ENCODE measurements around the gene RASD2.

Gene RASD2

DNA sequence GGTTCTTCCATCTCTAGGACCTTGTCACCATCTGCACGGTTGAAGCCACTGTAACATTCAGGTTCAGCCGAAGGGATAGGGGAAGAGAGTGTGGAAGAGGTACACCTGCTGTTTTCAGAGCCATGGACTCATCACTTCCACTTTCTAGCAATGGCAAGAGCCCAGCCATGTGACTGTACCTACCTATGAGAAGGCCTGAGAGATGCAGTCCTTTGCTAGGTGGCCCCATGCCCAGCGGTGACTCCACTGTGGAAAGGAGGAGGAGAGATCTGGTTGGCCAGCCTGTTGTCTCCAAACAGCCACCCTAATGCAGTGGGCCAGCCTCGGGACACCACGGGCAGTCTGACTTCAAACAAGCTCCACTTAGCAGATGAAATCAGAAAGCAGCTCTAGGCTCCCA is 16.0 kb downstream of the RASD2 start:
- TF ChIP-seq SIN3A (IDR thresholded peaks at IDR 0.05; ENCODE audit: borderline replicate concordance, insufficient read depth, low read length) = no peak
- TF ChIP-seq REST (IDR thresholded peaks at IDR 0.05; ENCODE audit: insufficient read depth in 1 of 2, low read depth in 2 of 2, low read length in 2 of 2) = no peak
- no peak for TF ChIP-seq POLR2AphosphoS5 (IDR thresholded peaks at IDR 0.05; ENCODE audit: low read depth, low read length)
- TF ChIP-seq TAF1 (IDR thresholded peaks at IDR 0.05; ENCODE audit: borderline replicate concordance, insufficient read depth, low read length) = no peak
- TF ChIP-seq FOXP2 (optimal IDR thresholded peaks at IDR 0.05; ENCODE audit: borderline replicate concordance, extremely low read depth, extremely low read length, insufficient read depth) = no peak

DNA sequence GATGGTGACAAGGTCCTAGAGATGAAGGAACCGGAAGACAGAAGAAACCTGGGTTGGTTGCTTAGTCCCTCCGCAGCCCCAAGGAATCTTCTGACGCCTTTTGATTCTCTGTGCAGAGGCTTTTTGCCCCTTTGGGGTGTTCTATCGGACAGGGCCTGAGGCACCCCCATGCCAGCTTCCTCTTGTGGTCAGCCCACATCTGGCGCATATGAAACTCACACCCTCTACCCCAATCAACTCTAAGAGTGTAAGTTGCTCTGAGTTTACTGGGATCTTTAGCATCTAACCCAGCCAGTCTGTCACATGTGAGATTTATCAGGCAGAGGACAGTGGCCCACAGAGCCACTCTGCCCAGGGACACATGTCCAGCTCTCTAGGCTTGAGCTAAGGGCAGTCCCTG is 17.4 kb downstream of the RASD2 start:
- TF ChIP-seq TAF1 (IDR thresholded peaks at IDR 0.05; ENCODE audit: borderline replicate concordance, insufficient read depth, low read length) (no peak), REST (IDR thresholded peaks at IDR 0.05; ENCODE audit: insufficient read depth in 1 of 2, low read depth in 2 of 2, low read length in 2 of 2) (no peak), POLR2AphosphoS5 (IDR thresholded peaks at IDR 0.05; ENCODE audit: low read depth, low read length) (no peak), SIN3A (IDR thresholded peaks at IDR 0.05; ENCODE audit: borderline replicate concordance, insufficient read depth, low read length) (no peak), FOXP2 (optimal IDR thresholded peaks at IDR 0.05; ENCODE audit: borderline replicate concordance, extremely low read depth, extremely low read length, insufficient read depth) (no peak)

DNA sequence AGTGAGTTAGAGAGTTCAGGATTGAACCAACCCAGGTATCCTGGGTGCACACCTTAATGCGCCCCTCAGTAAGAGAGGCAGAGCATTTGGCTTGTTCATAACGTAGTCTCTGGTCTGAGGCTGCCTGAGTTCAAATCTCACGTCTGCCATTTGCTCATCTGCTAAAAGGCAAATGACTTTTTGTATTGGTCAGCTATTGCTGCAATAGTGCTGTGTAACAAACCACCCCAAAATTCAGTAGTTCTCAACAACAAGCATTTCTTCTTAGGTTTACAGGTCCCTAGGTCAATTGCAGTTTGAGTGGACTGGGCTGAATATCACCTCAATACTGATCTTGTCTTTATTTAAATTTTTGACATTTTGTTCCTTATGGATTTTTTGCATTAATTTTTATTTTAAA is 18.1 kb downstream of the RASD2 start:
- TF ChIP-seq FOXP2 (optimal IDR thresholded peaks at IDR 0.05; ENCODE audit: borderline replicate concordance, extremely low read depth, extremely low read length, insufficient read depth) = no peak
- no peak for TF ChIP-seq TAF1 (IDR thresholded peaks at IDR 0.05; ENCODE audit: borderline replicate concordance, insufficient read depth, low read length)
- TF ChIP-seq SIN3A (IDR thresholded peaks at IDR 0.05; ENCODE audit: borderline replicate concordance, insufficient read depth, low read length) = no peak

DNA sequence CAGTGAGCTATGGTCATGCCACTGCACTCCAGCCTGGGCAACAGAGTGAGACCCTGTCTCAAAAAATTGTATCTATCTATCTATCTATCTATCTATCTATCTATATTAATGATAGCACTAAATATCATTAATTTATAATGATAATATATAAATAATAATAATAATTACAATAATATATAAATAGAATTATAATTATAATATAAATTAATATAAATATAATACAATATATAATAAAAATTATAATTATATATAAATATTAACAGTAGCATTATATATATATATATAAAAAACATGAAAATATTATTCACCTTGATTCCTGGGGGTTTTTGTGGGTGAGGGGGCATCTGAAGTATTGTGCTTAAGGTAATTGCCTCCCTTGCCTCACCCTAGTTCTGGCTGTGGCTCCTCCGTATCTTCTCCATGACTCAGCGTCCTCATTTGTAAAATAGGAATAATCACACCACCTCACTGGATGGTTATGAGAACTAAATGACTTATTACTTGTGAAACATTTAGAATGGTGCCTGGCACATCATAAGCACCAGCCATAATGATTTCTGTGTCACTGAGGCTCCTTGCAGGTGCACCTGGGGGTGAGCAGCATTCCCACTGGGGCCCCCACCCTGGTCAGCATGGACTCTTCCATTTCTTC is 18.8 kb downstream of the RASD2 start:
- TF ChIP-seq FOXP2 (optimal IDR thresholded peaks at IDR 0.05; ENCODE audit: borderline replicate concordance, extremely low read depth, extremely low read length, insufficient read depth) = no peak
- no peak for TF ChIP-seq SIN3A (IDR thresholded peaks at IDR 0.05; ENCODE audit: borderline replicate concordance, insufficient read depth, low read length)
- no peak for TF ChIP-seq REST (IDR thresholded peaks at IDR 0.05; ENCODE audit: insufficient read depth in 1 of 2, low read depth in 2 of 2, low read length in 2 of 2)

DNA sequence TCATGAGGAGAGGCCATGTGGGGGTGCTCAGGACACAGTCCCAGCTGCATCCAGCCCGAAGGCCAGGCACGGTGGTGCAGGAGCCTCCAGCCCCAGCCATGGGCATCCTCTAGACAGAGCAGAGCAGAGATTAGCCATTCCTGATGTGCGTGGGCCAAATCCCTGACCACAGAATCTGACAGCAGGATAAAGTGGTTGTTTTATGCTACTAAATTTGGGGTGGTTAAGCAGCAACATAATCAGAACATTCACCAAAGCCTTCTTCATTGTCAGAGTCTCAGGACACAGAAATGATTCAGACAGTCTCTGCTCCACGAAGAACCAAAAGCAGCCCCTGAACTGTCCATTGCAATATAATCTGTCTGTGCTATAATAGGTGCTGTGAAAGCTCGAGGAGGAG is 19.7 kb downstream of the RASD2 start:
- TF ChIP-seq POLR2AphosphoS5 (IDR thresholded peaks at IDR 0.05; ENCODE audit: low read depth, low read length) (no peak), SIN3A (IDR thresholded peaks at IDR 0.05; ENCODE audit: borderline replicate concordance, insufficient read depth, low read length) (no peak), TAF1 (IDR thresholded peaks at IDR 0.05; ENCODE audit: borderline replicate concordance, insufficient read depth, low read length) (no peak), REST (IDR thresholded peaks at IDR 0.05; ENCODE audit: insufficient read depth in 1 of 2, low read depth in 2 of 2, low read length in 2 of 2) (no peak), FOXP2 (optimal IDR thresholded peaks at IDR 0.05; ENCODE audit: borderline replicate concordance, extremely low read depth, extremely low read length, insufficient read depth) (no peak)
